Measurements from ENCODE around the gene C19orf38.
A peak's percentile ranks its signal among the peaks of the same experiment; 100 is the strongest.
"Not testable (repeated sequence)": the region's sequence is repeated elsewhere in the genome, so short reads cannot be mapped to it uniquely, and the experiment has no call there.

Gene C19orf38

DNA sequence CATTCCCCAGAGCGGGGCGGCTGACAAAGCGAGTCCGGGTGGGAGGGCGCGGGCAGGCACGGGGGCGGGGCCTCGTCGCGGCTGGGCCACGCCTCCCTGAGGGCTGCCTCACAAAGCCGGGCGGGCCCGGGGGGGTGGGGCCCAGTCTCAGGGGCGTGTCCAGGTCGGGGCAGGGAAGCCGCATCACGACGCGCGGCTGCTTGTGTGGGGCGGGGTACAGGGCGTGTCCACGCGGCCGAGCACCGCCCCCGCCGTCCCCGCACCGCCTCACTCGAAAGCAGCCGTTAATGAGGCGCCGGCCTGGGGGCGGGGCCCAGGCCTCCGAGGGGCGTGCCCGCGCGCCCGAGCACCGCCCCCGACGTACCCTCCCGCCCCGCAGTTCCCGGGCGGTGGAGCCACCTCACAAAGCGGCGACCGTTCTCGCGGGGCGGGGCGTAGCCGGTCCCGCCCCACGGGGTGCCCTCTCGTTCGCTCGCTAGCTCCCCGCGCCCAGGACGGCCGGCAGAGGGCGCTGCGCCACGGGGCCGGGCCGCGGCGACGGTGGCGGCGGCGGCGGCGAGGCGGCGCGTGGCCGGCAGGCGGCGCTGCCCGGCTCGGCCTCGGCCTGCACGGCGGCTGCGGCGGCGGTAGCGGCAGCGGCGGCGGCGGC lies 22.9 kb downstream of the C19orf38 start, which contains the start of gene CARM1:
Gene CARM1, plus strand, starts transcription at position 599 of the 649 bp plus-strand sequence. CDS start 150 bp downstream, outside the sequence.
- no peaks in the 10 kb centered on the region for H3K27me3 Mint-ChIP-seq
- H3K27ac Mint-ChIP-seq: peak within 1 kb of the TSS; percentile 91
- DNase-seq: peak; percentile 100
- H3K9me3 Mint-ChIP-seq: no peaks in the 10 kb centered on the region
- H3K4me1 Mint-ChIP-seq (ENCODE audit: low read depth): peaks cover 28% of the 10 kb centered on the region
- peaks cover 19% of the 10 kb centered on the region for H3K36me3 Mint-ChIP-seq (ENCODE audit: low read depth)
- peak within 1 kb of the TSS; percentile 81 for H3K4me3 Mint-ChIP-seq

DNA sequence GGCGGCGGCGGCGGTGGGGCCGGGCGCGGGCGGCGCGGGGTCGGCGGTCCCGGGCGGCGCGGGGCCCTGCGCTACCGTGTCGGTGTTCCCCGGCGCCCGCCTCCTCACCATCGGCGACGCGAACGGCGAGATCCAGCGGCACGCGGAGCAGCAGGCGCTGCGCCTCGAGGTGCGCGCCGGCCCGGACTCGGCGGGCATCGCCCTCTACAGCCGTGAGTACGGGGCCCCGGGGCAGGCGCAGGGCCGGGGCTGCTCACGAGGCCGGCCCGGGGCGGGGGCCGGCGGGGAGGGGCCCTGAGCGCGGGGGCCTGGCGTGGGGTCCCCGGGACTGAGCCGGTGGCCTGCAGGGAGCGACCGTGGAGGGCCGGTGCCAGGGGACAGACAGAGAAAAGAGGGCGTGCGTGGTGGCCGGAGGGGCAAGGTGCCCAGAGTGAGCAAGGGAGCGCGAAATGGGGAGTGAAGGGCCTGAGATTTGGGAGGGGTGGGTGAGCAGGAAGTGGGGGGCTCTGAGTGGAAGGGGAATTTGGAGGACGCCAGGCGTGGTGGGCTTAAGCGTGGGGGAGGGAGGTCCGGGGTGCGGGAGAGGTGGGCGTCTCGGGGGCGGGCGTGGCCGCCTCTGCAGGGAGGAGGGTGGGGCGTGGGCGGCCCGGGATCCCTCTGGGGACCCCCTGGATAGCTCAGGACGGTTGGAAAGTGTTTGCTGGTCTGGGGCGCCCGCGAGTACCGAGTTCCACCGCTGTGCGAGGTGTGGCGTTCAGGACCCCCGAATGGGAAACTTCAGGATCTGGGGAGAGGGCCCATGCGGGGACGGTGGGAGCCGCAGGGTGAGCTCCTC lies 23.7 kb downstream of the C19orf38 start:
- peak overlapping the region; percentile 81 for H3K4me3 Mint-ChIP-seq
- peak overlapping the region; percentile 90 for H3K27ac Mint-ChIP-seq
- no peaks in the 10 kb centered on the region for H3K27me3 Mint-ChIP-seq
- H3K9me3 Mint-ChIP-seq: no peaks in the 10 kb centered on the region
- DNase-seq: peak; percentile 71
- peaks cover 24% of the 10 kb centered on the region for H3K36me3 Mint-ChIP-seq (ENCODE audit: low read depth)
- H3K4me1 Mint-ChIP-seq (ENCODE audit: low read depth): peaks cover 37% of the 10 kb centered on the region

DNA sequence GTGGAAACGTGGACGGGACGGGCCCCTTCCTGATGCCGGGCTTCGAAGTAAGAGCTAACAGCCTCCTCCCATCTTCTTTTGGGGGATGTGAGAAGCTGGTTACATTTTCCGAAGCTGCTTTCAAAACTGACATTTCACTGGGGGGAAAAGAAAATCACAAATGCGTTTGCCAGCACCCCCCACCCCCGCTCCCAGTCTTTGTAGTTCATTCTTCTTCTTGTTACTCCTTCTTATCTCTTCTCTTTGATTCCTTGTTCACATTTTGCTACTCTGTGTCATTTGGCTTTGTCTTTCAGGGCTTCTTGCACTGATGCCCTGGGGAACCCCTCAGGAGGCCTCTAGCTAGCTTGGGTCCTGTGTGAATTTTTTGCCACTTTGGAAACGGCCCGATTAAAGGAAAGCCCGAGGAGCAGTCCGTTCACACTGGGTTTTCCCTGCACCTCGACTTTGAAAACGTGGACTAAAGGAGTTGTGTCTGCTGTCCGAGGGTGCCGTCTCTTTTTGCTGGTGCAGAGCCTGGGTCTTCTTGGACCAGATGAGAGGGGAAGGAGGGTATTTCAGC lies 24.4 kb downstream of the C19orf38 start:
- Mint-ChIP-seq H3K9me3 (no peaks in the 10 kb centered on the region), H3K4me3 (peak overlapping the region; percentile 81), H3K4me1 (ENCODE audit: low read depth) (peaks cover 40% of the 10 kb centered on the region), H3K27ac (peak overlapping the region; percentile 90), H3K36me3 (ENCODE audit: low read depth) (peaks cover 26% of the 10 kb centered on the region), H3K27me3 (no peaks in the 10 kb centered on the region)
- DNase-seq: peak; percentile 66

DNA sequence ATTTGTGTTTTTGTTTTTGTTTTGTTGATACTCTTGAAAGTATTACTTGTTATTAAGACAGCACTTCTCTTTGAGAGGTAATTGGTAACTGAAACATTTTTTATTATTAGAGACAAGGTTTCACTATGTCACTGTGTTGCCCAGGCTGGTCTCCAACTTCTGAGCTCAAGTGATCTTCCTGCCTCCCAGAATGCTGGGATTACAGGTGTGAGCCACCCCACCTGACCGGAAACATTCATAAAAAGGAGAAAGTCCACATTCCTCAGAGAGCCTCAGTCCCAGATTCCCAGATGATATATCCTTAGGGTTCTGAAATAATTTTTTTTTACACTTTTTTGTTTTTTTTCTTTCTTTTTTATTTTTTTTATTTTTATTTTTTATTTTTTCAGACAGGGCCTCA lies 25.8 kb downstream of the C19orf38 start:
- no peaks in the 10 kb centered on the region for H3K27me3 Mint-ChIP-seq
- no peak overlapping the region for H3K27ac Mint-ChIP-seq
- peaks cover 27% of the 10 kb centered on the region for H3K36me3 Mint-ChIP-seq (ENCODE audit: low read depth)
- peaks cover 46% of the 10 kb centered on the region for H3K4me1 Mint-ChIP-seq (ENCODE audit: low read depth)
- H3K9me3 Mint-ChIP-seq: no peaks in the 10 kb centered on the region
- peak overlapping the region; percentile 50 for H3K4me3 Mint-ChIP-seq
- no peak for DNase-seq

DNA sequence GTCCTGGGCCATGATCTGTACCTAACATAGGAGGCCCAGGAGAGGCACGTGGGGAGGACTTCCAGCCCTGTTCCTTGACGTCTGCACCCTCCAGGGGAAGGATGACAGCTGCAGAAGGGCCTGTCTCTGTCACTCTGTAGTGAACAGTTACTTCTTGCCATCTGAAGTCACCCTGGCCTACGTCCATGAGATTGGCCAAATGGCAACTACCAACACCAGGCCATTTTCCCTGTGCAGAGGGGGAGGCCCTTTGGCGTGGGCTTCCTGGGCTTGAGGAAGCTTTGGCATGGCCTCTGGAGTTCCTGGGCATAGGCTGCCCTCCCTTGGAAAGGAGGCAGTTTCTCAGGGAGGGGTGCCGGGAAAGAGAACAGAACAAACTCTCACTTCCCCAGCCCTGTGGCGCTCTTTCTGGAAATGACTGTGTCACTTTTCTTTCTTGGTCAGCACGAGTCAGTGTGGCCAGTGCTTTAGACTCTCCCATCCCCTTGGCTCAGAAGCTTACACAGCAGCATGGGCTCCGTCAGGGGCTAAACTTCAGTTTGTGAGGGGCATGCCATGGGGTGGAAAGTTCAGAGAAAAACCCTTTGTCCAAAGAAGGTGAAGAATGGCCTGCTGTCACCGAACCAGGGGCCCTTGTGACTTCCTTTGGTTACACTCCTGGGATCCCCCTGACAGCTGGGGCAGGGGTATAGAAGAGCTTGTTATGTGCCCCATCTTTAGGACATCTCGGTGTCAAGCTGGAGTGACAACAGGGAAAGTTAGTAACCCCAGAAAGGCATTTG lies 28.4 kb downstream of the C19orf38 start:
- DNase-seq: no peak
- Mint-ChIP-seq H3K27me3 (no peaks in the 10 kb centered on the region), H3K27ac (peak overlapping the region; percentile 73), H3K9me3 (no peaks in the 10 kb centered on the region), H3K4me1 (ENCODE audit: low read depth) (peaks cover 48% of the 10 kb centered on the region), H3K36me3 (ENCODE audit: low read depth) (peaks cover 40% of the 10 kb centered on the region), H3K4me3 (no peak overlapping the region)

DNA sequence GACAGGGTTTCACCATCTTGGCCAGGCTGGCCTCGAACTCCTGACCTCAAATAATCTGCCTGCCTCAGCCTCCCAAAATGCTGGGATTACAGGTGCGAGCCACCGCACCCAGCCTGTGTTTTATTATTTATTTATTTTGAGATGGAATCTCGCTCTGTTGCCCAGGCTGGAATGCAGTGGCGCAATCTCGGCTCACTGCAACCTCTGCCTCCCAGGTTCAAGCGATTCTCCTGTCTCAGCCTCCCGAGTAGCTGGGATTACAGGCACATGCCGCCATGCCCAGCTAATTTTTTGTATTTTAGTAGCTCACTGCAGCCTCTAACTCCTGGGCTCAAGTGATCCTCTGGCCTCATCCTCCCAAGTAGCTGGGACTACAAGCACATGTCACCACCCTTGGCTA lies 29.4 kb downstream of the C19orf38 start:
- Mint-ChIP-seq H3K4me1 (ENCODE audit: low read depth) (peaks cover 45% of the 10 kb centered on the region), H3K36me3 (ENCODE audit: low read depth) (peaks cover 42% of the 10 kb centered on the region), H3K27ac (peak overlapping the region; percentile 89)
- not testable (repeated sequence) for H3K9me3 Mint-ChIP-seq, H3K4me3 Mint-ChIP-seq, DNase-seq, H3K27me3 Mint-ChIP-seq

DNA sequence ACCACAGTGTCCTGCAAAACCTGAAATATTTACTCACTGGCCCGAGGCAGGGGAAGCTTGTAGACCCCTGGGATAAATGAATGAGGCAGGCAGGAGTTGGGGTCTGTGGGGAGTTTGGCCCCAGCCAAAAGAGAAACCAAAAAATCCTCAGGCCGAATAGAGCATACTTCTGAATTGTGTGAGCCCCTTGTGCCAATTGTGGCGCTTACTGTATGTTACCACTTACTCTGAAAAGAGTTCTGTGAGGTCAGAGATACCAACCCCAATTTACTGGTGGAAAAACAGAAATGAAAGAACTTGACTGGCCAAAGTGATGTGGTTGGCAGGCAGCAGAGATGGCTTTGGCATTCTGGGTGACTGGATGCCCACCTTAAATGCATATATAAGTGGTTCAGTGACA lies 30.0 kb downstream of the C19orf38 start:
- no peaks in the 10 kb centered on the region for H3K27me3 Mint-ChIP-seq
- H3K9me3 Mint-ChIP-seq: no peaks in the 10 kb centered on the region
- DNase-seq: no peak
- H3K4me1 Mint-ChIP-seq (ENCODE audit: low read depth): peaks cover 39% of the 10 kb centered on the region
- peak overlapping the region; percentile 89 for H3K27ac Mint-ChIP-seq
- no peak overlapping the region for H3K4me3 Mint-ChIP-seq
- peaks cover 36% of the 10 kb centered on the region for H3K36me3 Mint-ChIP-seq (ENCODE audit: low read depth)

DNA sequence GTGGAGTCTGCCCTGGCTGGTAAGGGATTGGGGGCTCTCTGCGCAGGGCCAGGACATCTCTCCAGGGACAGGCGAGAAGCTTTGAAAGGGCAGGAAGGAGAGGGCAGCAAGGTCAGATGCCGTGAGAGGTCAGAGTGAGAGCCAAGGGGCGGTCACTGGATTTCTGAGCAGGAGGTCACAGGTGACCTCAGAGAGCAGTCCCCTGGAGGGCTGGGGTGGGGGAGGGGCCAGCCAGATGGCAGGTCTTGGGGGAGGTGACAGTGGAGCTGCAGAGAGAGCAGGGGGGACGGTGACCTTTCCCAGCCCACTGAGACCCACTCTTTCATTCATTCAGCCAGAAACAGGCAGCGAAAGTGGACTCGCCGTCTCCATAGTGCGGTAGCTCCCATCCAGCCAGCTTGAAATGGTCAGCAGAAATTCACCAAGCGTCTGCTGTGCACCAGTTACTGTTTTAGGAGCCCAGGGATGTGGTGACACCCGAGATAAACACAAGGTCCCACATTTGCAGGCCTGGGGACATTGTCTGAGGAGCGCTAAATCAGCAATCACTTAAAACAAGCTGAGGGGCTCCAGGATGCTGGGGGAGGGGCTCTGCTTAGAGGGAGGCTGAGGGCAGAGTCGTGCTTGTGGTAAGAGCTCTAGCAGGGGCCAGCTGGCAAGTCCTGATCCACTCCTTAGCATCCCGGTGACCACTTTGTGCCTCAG lies 33.3 kb downstream of the C19orf38 start:
- DNase-seq: no peak
- Mint-ChIP-seq H3K9me3 (no peaks in the 10 kb centered on the region), H3K4me3 (no peak overlapping the region), H3K36me3 (ENCODE audit: low read depth) (peaks cover 23% of the 10 kb centered on the region), H3K27me3 (no peaks in the 10 kb centered on the region), H3K4me1 (ENCODE audit: low read depth) (peaks cover 31% of the 10 kb centered on the region), H3K27ac (no peak overlapping the region)

DNA sequence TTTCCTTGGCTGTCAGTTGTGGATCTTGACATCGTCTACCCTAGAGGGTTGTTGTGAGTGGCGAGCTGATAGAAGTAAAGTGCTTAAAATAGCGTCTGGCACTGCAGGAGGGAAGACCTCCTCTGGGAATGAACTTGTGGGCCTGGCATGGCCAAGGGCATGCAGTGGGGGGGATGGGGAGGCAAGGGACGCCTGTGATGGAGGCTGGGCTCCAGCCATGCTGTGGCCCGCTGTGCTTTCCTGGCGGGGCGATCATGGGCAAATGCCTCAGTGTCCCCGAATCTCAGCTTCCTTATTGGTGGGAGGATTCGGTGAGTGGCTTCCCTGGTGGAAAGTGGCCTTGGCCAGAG lies 33.9 kb downstream of the C19orf38 start:
- no peak overlapping the region for H3K27ac Mint-ChIP-seq
- peaks cover 26% of the 10 kb centered on the region for H3K4me1 Mint-ChIP-seq (ENCODE audit: low read depth)
- peaks cover 19% of the 10 kb centered on the region for H3K36me3 Mint-ChIP-seq (ENCODE audit: low read depth)
- no peaks in the 10 kb centered on the region for H3K9me3 Mint-ChIP-seq
- no peak overlapping the region for H3K4me3 Mint-ChIP-seq
- no peak for DNase-seq
- H3K27me3 Mint-ChIP-seq: no peaks in the 10 kb centered on the region

DNA sequence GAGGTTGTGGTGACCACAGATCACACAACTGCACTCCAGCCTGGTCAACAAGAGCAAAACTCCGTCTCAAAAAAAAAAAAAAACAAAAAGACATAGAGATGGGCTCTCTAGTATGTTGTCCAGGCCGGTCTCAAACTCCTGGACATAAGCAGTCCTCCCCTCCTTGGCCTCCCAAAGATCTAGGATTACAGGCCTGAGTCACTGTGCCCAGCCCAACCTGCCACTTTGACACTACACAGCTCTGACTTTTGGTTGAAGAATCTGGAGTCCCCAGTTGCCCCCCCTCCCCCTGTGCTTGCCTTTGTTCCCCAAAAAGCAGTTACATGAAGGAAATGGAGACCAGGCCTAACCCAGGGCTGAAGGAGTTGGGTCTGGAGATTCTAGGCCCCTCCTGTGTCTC lies 36.1 kb downstream of the C19orf38 start:
- H3K9me3 Mint-ChIP-seq: no peaks in the 10 kb centered on the region
- no peak overlapping the region for H3K27ac Mint-ChIP-seq
- H3K36me3 Mint-ChIP-seq (ENCODE audit: low read depth): peaks cover 18% of the 10 kb centered on the region
- no peak for DNase-seq
- H3K4me1 Mint-ChIP-seq (ENCODE audit: low read depth): peaks cover 9% of the 10 kb centered on the region
- no peaks in the 10 kb centered on the region for H3K27me3 Mint-ChIP-seq
- no peak overlapping the region for H3K4me3 Mint-ChIP-seq

DNA sequence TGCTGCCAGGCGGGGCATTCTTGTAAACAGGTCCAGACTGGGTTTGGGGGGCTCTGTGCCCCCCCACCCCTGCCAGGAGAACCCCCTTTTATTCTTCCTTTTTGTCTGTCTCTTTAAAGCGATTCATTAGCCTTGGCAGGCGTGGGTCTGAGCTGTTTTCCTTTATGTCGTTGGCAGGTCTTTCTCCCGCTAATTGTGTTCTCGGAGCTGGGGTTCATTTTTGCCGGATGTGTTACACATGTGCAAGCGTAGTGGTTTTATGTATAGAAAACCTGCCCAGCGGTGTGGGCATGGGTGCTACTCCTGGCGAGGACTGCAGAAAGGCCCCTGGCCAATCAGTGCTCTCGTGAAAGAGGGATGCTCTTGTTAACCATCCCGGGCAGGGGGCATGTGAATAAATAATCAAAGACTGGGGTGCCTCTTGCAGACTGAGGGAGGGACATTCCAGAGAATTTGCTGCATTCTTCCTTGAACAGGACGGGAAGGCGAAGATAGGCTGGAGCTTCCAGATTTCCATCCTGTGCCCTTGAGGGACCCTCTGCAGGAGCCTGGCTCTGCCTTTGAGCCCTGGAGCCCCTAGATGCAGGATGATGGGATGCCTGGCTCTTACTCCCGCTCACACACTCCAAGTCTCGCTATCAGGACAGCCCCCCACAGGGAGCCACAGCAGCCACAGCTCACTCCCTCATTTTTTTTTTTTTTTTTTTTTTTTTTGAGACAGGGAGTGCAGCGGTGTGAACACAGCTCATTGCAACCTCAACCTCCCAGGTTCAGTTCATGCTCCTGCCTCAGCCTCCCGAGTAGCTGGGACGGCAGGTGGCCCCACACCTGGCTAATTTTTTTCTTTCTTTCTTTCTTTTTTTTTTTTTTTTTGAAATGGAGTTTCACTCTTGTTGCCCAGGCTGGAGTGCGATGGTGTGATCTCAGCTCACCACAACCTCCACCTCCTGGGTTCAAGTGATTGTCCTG lies 37.3 kb downstream of the C19orf38 start:
- no peak for DNase-seq
- no peaks in the 10 kb centered on the region for H3K27me3 Mint-ChIP-seq
- H3K4me1 Mint-ChIP-seq (ENCODE audit: low read depth): peaks cover 3% of the 10 kb centered on the region
- no peak overlapping the region for H3K27ac Mint-ChIP-seq
- no peak overlapping the region for H3K4me3 Mint-ChIP-seq
- no peaks in the 10 kb centered on the region for H3K9me3 Mint-ChIP-seq
- H3K36me3 Mint-ChIP-seq (ENCODE audit: low read depth): peaks cover 10% of the 10 kb centered on the region

DNA sequence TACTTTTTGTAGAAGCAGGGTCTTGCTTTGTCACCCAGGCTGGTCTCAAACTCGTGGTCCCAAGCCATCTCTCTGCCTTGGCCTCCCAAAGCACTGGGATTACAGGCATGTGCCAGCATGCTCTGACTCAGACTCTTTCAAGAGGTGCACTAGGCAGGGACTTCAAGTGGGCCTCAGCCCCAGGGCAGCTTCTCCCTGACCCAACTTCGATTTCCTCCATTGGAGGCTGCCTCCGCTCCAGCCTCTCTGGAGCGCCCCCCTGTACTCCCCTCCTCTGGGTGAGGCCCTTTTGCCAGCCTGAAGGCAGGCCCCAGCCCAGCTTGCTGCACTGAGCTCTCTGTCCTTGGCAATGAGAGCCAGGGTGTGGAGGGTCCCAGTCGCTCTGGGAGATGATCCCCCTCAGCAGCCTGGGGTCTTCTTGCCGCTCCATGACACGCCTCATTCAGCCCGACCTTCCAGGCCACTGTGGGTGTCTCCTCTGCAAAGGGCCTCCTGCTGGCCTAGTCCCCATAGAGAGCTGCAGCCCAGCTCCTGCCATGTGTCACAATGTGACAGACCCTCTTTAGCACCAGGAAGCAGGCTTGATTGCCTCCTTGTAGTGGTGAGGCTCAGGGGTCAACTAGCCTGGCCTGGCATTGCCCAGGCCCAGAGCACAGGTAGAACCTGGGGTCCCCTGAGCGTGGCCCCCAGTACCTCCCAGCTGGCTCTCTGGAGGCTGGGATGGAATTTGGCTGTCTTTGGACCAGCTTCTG lies 39.6 kb downstream of the C19orf38 start:
- H3K27ac Mint-ChIP-seq: no peak overlapping the region
- H3K4me1 Mint-ChIP-seq (ENCODE audit: low read depth): peaks cover 3% of the 10 kb centered on the region

More for the DNA sequence above, 39.6 kb downstream of the C19orf38 start:
- H3K36me3 Mint-ChIP-seq (ENCODE audit: low read depth): peaks cover 5% of the 10 kb centered on the region
- DNase-seq: no peak
- H3K9me3 Mint-ChIP-seq: no peaks in the 10 kb centered on the region
- no peak overlapping the region for H3K4me3 Mint-ChIP-seq
- H3K27me3 Mint-ChIP-seq: no peaks in the 10 kb centered on the region
